LNCaP clone FGC (cell line): ENCODE data around the gene EXT2.

Source experiments
- DNase-seq: peaks from one replicate; pipeline ENCODE4 v3.0.0-alpha.2; 2011; ENCODE audit warnings: low read depth
- H3K4me3 ChIP-seq: 2 replicates; pipeline ENCODE4 v1.5.1; 2011; ENCODE audit warnings: mild to moderate bottlenecking, low read depth, low read length, control low read depth
- CTCF ChIP-seq: IDR thresholded peaks from 2 replicates; pipeline ENCODE4 v1.5.1; 2012; ENCODE audit warnings: mild to moderate bottlenecking; ENCODE audit not compliant: control insufficient read depth, insufficient read depth; ENCODE audit errors: extremely low read depth

The EXT2 gene

GRCh38 chr11:44192462-44193100, 97.1 kb downstream of the EXT2 start:
- TF ChIP-seq CTCF = no peak
- no peak overlapping the region for H3K4me3 ChIP-seq
- no peak for DNase-seq

- TF ChIP-seq CTCF = no peak
- H3K4me3 ChIP-seq = no peak overlapping the region
- no peak for DNase-seq
Observed at GRCh38 chr11:44193856-44194255, 98.4 kb downstream of the EXT2 start.

- no peak for DNase-seq
- no peak for TF ChIP-seq CTCF
- H3K4me3 ChIP-seq = no peak overlapping the region
Observed at GRCh38 chr11:44198146-44198724, 102.8 kb downstream of the EXT2 start.

- no peak for DNase-seq
- no peak for TF ChIP-seq CTCF
- H3K4me3 ChIP-seq = no peak overlapping the region
Observed at GRCh38 chr11:44199298-44199697, 103.8 kb downstream of the EXT2 start.

- H3K4me3 ChIP-seq = no peak overlapping the region
- no peak for TF ChIP-seq CTCF
- no peak for DNase-seq
Observed at GRCh38 chr11:44199816-44200215, 104.3 kb downstream of the EXT2 start.

GRCh38 chr11:44203270-44204043, 108.0 kb downstream of the EXT2 start:
- TF ChIP-seq CTCF = no peak
- DNase-seq = peak; percentile 35
- H3K4me3 ChIP-seq = no peak overlapping the region
